Ovary (tissue), 9 donors: ENCODE measurements around the gene CTU1. TPM values are rescaled to one million over a fixed set of nuclear protein-coding genes. Genes with fewer than 3 reads are reported as not detected.

Experiments used
- DNase-seq, 5 donors: peaks; one replicate each; pipeline ENCODE4 v3.0.0-alpha.2; 2019 to 2020
- H3K27ac ChIP-seq, 2 donors: fragments of 200-600 bp; one replicate each; pipeline versions ENCODE4 v1.5.1 to v1.8.0; 2019 to 2022
- H3K27me3 ChIP-seq: fragments of 200-600 bp; one replicate; pipeline ENCODE4 v1.8.0; 2022
- H3K36me3 ChIP-seq: fragments of 200-600 bp; sonication (generic); one replicate; pipeline ENCODE4 v1.5.1; 2019
- H3K4me1 ChIP-seq: one replicate; pipeline ENCODE4 v1.8.1; 2013; ENCODE audit warnings: mild to moderate bottlenecking, moderate library complexity; ENCODE audit not compliant: insufficient read depth
- H3K4me3 ChIP-seq: fragments of 200-600 bp; sonication (generic); one replicate; pipeline ENCODE4 v1.5.1; 2017
- H3K9me3 ChIP-seq, 2 donors: fragments of 200-600 bp in 1 of 2; sonication (generic) in 1 of 2; one replicate each; pipeline versions ENCODE4 v1.5.1 to v1.8.1; 2013 to 2019; ENCODE audit warnings: mild to moderate bottlenecking in 1 of 2, moderate library complexity in 1 of 2
- CTCF ChIP-seq, 3 donors: fragments of 450-650 bp in 2 of 3; fragments of 200-600 bp in 1 of 3; IDR thresholded peaks; one replicate each; pipeline versions ENCODE4 v1.5.1 to v1.8.0; 2016 to 2022; ENCODE audit warnings: antibody characterized with exemption in 3 of 3, mild to moderate bottlenecking in 1 of 3
- EP300 ChIP-seq: sonication (generic); formaldehyde crosslinking; IDR thresholded peaks from one replicate; pipeline ENCODE4 v1.6.1; 2017; ENCODE audit warnings: antibody characterized with exemption
- POLR2A ChIP-seq: fragments of 450-650 bp; IDR thresholded peaks from one replicate; pipeline ENCODE4 v1.6.1; 2017; ENCODE audit warnings: antibody characterized with exemption, mild to moderate bottlenecking, moderate library complexity
- WGBS, 3 donors: extraction: QIAGEN DNeasy Blood & Tissue Kit in 1 of 3; methylation state at CpG; one replicate each; pipeline versions ENCODE4 v1.1.5 to v1.1.7; 2013 to 2017; 5-methylcytosine and 5-hydroxymethylcytosine counted together
- intact Hi-C, 4 donors: fragments of 100-400 bp; cut with DNase I; formaldehyde crosslinking; loops; one replicate each; pipeline versions ENCODE4 v1.11.0 to v1.15.1; 2022 to 2023
- polyA plus RNA-seq, 2 donors: library from polyadenylated mRNA; stranded (reverse); fragments of 200-250 nt in 1 of 2; fragments of 350-450 nt in 1 of 2; fragmentation: Illumina TruSeq in 1 of 2; extraction: RNeasy Lipid Tissue Mini Kit (QIAGEN cat#74804) in 1 of 2; gene quantifications; one replicate each; pipeline ENCODE4 v1.2.3, GENCODE V29; 2013 to 2014
- total RNA-seq, 7 donors: library from RNA; depleted of rRNA in 2 of 7; stranded (reverse); fragments of >200 nt in 2 of 7; fragmentation: NEBNext Ultra II Directional in 3 of 7; extraction: Animal tissue kit (Norgen Biotek cat#: 25700) in 3 of 7; gene quantifications; one replicate each; pipeline versions ENCODE4 v1.1.0 to v1.2.4, GENCODE V29; 2016 to 2023
- donor health status: DM: no; HTN: no; CAD: no; lungs with moderate emphysema.
- donor health status: DM: no; HTN: no; CAD: no.
- donor health status: Bipolar disorder and iron deficiency.
- donor health status: DM: yes; HTN: yes; CAD: no.
- donor health status: DM: no; HTN: no; CAD: no.
- donor health status: DM: yes; HTN: yes; CAD: no.

CTU1 gene
- total and polyA plus RNA-seq, 9 donors = 1.1 to 17.2 (median 12.3) TPM

GRCh38 chr19:51090471-51090870 lies 17.7 kb downstream of the CTU1 start:
- DNase-seq = no peak
- no peak overlapping the region for H3K4me3 ChIP-seq
- TF ChIP-seq EP300 (no peak), POLR2A (no peak), CTCF (IDR thresholded peaks at IDR 0.05) (no peak)
- H3K4me1 ChIP-seq = peaks cover 7% of the 10 kb centered on the region
- 36 to 49% (median 41%) methylated on average over 8 of the region's 8 CpGs for WGBS, 3 donors
- intact Hi-C loops = loop anchor here in 1 of 4 donors (5.0 to 10.0 kb wide), 2 partner anchors 68 to 156 kb away; no protein-coding TSS in a partner anchor
- no peaks in the 10 kb centered on the region for H3K9me3 ChIP-seq
- H3K36me3 ChIP-seq = no peaks in the 10 kb centered on the region
- H3K27ac ChIP-seq = no peak overlapping the region
- no peaks in the 10 kb centered on the region for H3K27me3 ChIP-seq

GRCh38 chr19:51089786-51090185 lies 18.4 kb downstream of the CTU1 start:
- peaks cover 2% of the 10 kb centered on the region for H3K4me1 ChIP-seq
- no peaks in the 10 kb centered on the region for H3K27me3 ChIP-seq
- 88 to 91% (median 88%) methylated on average over 17 of the region's 17 CpGs for WGBS, 3 donors
- TF ChIP-seq CTCF (IDR thresholded peaks at IDR 0.05) (no peak), POLR2A (no peak), EP300 (no peak)
- H3K27ac ChIP-seq = no peak overlapping the region
- H3K36me3 ChIP-seq = no peaks in the 10 kb centered on the region
- no peak overlapping the region for H3K4me3 ChIP-seq
- intact Hi-C loops = loop anchor here in 2 of 4 donors (5.0 to 10.0 kb wide), 3 partner anchors 57 to 155 kb away; no protein-coding TSS in a partner anchor
- DNase-seq = no peak
- no peaks in the 10 kb centered on the region for H3K9me3 ChIP-seq

GRCh38 chr19:51086153-51086850 lies 21.9 kb downstream of the CTU1 start:
- intact Hi-C loops = loop anchor here in 1 of 4 donors (5.0 kb wide), 1 partner anchor 54 kb away; no protein-coding TSS in a partner anchor
- DNase-seq = peak in 1 of 5 donors; percentile 13
- TF ChIP-seq EP300 = no peak
- no peak for TF ChIP-seq CTCF (IDR thresholded peaks at IDR 0.05)
- TF ChIP-seq POLR2A = no peak
- Histone ChIP-seq H3K36me3 (no peaks in the 10 kb centered on the region), H3K27ac (no peak overlapping the region), H3K4me3 (no peak overlapping the region), H3K27me3 (no peaks in the 10 kb centered on the region), H3K4me1 (no peaks in the 10 kb centered on the region), H3K9me3 (no peaks in the 10 kb centered on the region)
- 81 to 86% (median 85%) methylated on average over 18 of the region's 18 CpGs for WGBS, 3 donors

- DNase-seq = peak in 2 of 5 donors; percentile 6 to 14
- Histone ChIP-seq H3K27ac (no peak overlapping the region), H3K4me3 (no peak overlapping the region), H3K27me3 (no peaks in the 10 kb centered on the region), H3K4me1 (no peaks in the 10 kb centered on the region), H3K9me3 (no peaks in the 10 kb centered on the region), H3K36me3 (no peaks in the 10 kb centered on the region)
- 60 to 79% (median 68%) methylated on average over 7 of the region's 7 CpGs for WGBS, 3 donors
- TF ChIP-seq CTCF (IDR thresholded peaks at IDR 0.05) (no peak), POLR2A (no peak), EP300 (no peak)
- intact Hi-C loops = no loop called here
Observed at GRCh38 chr19:51084505-51084904, 23.7 kb downstream of the CTU1 start.
